K562 (cell line): ENCODE measurements around the gene ARID3A. TPM values are rescaled to one million over a fixed set of nuclear protein-coding genes. Genes with fewer than 3 reads are reported as not detected.

Source experiments
- BRCA1 ChIP-seq, 2 experiments: fragments of 450-650 bp in 1 of 2; sonication (generic) in 1 of 2; formaldehyde crosslinking in 1 of 2; IDR thresholded peaks; 2 replicates each; pipeline versions ENCODE4 v1.5.0 to v1.6.1; 2017 to 2020; ENCODE audit warnings: mild to moderate bottlenecking in 1 of 2, missing genetic modification reagents in 1 of 2
- CBFA2T3 ChIP-seq: fragments of 450-650 bp; IDR thresholded peaks from 2 replicates; pipeline ENCODE4 v1.6.1; 2017
- CREB1 ChIP-seq, 2 experiments: sonication (generic) in 1 of 2; formaldehyde crosslinking in 1 of 2; IDR thresholded peaks; 2 replicates each; pipeline versions ENCODE4 v1.6.1 to v1.8.0; 2012 to 2022; ENCODE audit warnings: inconsistent platforms in 1 of 2, mild to moderate bottlenecking in 1 of 2, missing genetic modification reagents in 1 of 2, moderate library complexity in 1 of 2
- GTF2A2 ChIP-seq: IDR thresholded peaks from 2 replicates; pipeline ENCODE4 v1.6.1; 2016; ENCODE audit warnings: mild to moderate bottlenecking, missing genetic modification characterization, missing compliant biosample characterization
- HOXB6 ChIP-seq: fragments of 250-450 bp; sonication (Bioruptor Pico); IDR thresholded peaks from 2 replicates; pipeline ENCODE4 v1.5.1; 2022; ENCODE audit warnings: mild to moderate bottlenecking, borderline replicate concordance
- KDM4B ChIP-seq, 2 experiments: fragments of 450-650 bp in 1 of 2; sonication (generic) in 1 of 2; IDR thresholded peaks; 2 replicates each; pipeline ENCODE4 v1.6.1; 2016 to 2017; ENCODE audit warnings: borderline replicate concordance in 2 of 2, antibody characterized with exemption in 1 of 2, low read depth in 1 of 2, mild to moderate bottlenecking in 1 of 2
- MCM7 ChIP-seq, 2 experiments: fragments of 450-650 bp; IDR thresholded peaks; 2 replicates each; pipeline ENCODE4 v1.6.1; 2016 to 2018
- MIER1 ChIP-seq: fragments of 450-650 bp; IDR thresholded peaks from 2 replicates; pipeline ENCODE4 v1.6.1; 2016; ENCODE audit warnings: antibody characterized with exemption, mild to moderate bottlenecking, low read depth
- NFATC3 ChIP-seq: fragments of 450-650 bp; IDR thresholded peaks from 2 replicates; pipeline ENCODE4 v1.6.1; 2017; ENCODE audit warnings: mild to moderate bottlenecking
- POLR2A ChIP-seq: fragments of 450-650 bp; conservative IDR thresholded peaks from 2 replicates; pipeline ENCODE4 v1.6.1; 2016
- POU5F1 ChIP-seq: fragments of 150-350 bp; IDR thresholded peaks from 2 replicates; pipeline ENCODE4 v1.6.1; 2014; ENCODE audit warnings: borderline replicate concordance, low read length, low read depth, mild to moderate bottlenecking; ENCODE audit not compliant: partially characterized antibody
- PRPF4 ChIP-seq: fragments of 200-400 bp; formaldehyde crosslinking; IDR thresholded peaks from one replicate; pipeline ENCODE4 v1.6.1; 2017; ENCODE audit warnings: low read length, low read depth, mild to moderate bottlenecking; ENCODE audit not compliant: insufficient read depth, poor library complexity, severe bottlenecking
- SMAD1 ChIP-seq: fragments of 150-350 bp; IDR thresholded peaks from 2 replicates; pipeline ENCODE4 v1.6.1; 2014; ENCODE audit warnings: low read length, low read depth; ENCODE audit not compliant: partially characterized antibody
- SMARCC2 ChIP-seq: fragments of 450-650 bp; IDR thresholded peaks from 2 replicates; pipeline ENCODE4 v1.6.1; 2017; ENCODE audit warnings: antibody characterized with exemption, moderate library complexity, mild to moderate bottlenecking, low read depth
- TAL1 ChIP-seq: fragments of 450-650 bp; IDR thresholded peaks from 2 replicates; pipeline ENCODE4 v1.6.1; 2016; ENCODE audit warnings: mild to moderate bottlenecking
- U2AF2 ChIP-seq: fragments of 200-400 bp; formaldehyde crosslinking; optimal IDR thresholded peaks from 2 replicates; pipeline ENCODE3; 2017; ENCODE audit warnings: low read depth, mild to moderate bottlenecking, low read length
- ZNF354B ChIP-seq: fragments of 250-450 bp; sonication (Bioruptor Pico); IDR thresholded peaks from 2 replicates; pipeline ENCODE4 v1.4.0; 2020
- ZNF384 ChIP-seq: IDR thresholded peaks from 2 replicates; pipeline ENCODE4 v1.6.1; 2012; ENCODE audit warnings: low read depth, low read length, improper control_type of control experiment
- ZNF764 ChIP-seq: fragments of 250-450 bp; sonication (Bioruptor Pico); IDR thresholded peaks from 2 replicates; pipeline ENCODE4 v1.4.0; 2020; ENCODE audit warnings: low read depth, mild to moderate bottlenecking, moderate library complexity
- ZNF79 ChIP-seq: fragments of 250-450 bp; sonication (Bioruptor Pico); IDR thresholded peaks from 2 replicates; pipeline ENCODE4 v1.4.0; 2020; ENCODE audit warnings: low read depth, mild to moderate bottlenecking, moderate library complexity
- polyA plus RNA-seq, 8 experiments: library from polyadenylated mRNA; depleted of rRNA in 4 of 8; stranded (reverse) in 5 of 8; unstranded in 3 of 8; fragments of >200 nt; fragmentation: Nextera tagmentation in 2 of 8; fragmentation: Illumina TruSeq in 1 of 8; extraction: Ambion mirVana in 2 of 8; extraction: Trizol in 1 of 8; gene quantifications; 2 replicates each; pipeline versions ENCODE4 v1.2.1 to v1.2.3, GENCODE V29; 2011 to 2014; ENCODE audit warnings: inconsistent platforms in 1 of 8, missing spikeins in 1 of 8
- total RNA-seq, 7 experiments: library from RNA; depleted of rRNA in 6 of 7; stranded (reverse); fragments of >200 nt in 6 of 7; fragmentation: Illumina TruSeq in 2 of 7; extraction: Trizol in 2 of 7; gene quantifications; 2 replicates each; pipeline versions ENCODE4 v1.2.1 to v1.2.3, GENCODE V29; 2011 to 2021; ENCODE audit warnings: low replicate concordance in 1 of 7
- TF ChIP-seq, protein P1 (sequence below): fragments of 200-400 bp; formaldehyde crosslinking; IDR thresholded peaks from 2 replicates; pipeline ENCODE4 v1.6.1; 2017; ENCODE audit warnings: mild to moderate bottlenecking, low read depth, low read length, moderate library complexity
- TF ChIP-seq, protein P2 (sequence below): fragments of 200-800 bp; sonication (Bioruptor generic); IDR thresholded peaks from 2 replicates; pipeline ENCODE4 v1.6.1; 2016; ENCODE audit warnings: missing genetic modification characterization, missing compliant biosample characterization

The ARID3A gene
- total and polyA plus RNA-seq, 9 of the 15 experiments (the other 6 are each of a cell fraction or from before 2014, with no cell fraction given), result 1.4 to 118 (median 31.2) TPM

DNA sequence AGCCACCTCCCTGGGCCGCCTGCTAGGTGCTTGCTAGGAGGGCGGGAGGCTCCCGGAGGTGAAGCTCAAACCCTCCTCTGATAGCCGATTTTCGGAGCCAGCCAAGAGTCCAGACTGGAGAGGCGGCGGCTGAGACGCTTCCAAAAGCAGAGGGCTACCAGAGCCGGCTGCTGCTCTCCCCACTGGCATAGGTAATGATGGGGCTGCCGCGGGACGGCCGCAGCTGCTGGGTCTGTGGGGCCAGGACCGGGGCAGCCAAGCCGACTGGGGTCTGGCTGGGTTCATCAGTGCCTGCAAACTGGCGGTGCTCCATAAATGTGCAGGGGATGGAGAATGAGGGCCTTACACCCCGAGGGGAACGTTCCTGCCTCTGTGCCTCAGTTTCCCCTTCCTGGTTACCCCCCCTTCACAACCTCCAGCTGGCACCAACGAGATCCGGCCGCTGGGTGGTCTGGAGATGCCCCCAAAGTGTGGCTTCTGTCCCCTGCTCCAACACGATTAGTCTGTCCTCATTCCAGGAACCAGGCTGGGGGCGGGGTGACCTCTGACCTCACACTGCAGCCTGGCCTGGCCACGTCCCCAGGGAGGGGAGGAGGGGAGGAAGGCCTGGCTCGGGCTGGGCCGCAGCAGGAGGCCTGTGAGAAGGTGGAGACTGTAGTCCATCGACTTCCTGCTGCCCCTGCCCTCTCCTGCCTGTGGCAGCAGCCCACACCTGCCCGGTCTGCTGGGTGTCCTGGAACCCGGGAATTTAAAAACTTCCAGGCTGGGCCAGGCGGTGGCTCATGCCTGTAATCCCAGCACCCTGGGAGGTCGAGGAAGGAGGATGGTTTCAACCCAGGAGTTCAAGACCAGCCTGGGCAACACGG lies 54.5 kb downstream of the ARID3A start (continued):
- peak; percentile 63 for TF ChIP-seq POLR2A
- TF ChIP-seq U2AF2, result no peak
- TF ChIP-seq, protein P1, sequence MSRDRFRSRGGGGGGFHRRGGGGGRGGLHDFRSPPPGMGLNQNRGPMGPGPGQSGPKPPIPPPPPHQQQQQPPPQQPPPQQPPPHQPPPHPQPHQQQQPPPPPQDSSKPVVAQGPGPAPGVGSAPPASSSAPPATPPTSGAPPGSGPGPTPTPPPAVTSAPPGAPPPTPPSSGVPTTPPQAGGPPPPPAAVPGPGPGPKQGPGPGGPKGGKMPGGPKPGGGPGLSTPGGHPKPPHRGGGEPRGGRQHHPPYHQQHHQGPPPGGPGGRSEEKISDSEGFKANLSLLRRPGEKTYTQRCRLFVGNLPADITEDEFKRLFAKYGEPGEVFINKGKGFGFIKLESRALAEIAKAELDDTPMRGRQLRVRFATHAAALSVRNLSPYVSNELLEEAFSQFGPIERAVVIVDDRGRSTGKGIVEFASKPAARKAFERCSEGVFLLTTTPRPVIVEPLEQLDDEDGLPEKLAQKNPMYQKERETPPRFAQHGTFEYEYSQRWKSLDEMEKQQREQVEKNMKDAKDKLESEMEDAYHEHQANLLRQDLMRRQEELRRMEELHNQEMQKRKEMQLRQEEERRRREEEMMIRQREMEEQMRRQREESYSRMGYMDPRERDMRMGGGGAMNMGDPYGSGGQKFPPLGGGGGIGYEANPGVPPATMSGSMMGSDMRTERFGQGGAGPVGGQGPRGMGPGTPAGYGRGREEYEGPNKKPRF, result no peak
- TF ChIP-seq, protein P2, sequence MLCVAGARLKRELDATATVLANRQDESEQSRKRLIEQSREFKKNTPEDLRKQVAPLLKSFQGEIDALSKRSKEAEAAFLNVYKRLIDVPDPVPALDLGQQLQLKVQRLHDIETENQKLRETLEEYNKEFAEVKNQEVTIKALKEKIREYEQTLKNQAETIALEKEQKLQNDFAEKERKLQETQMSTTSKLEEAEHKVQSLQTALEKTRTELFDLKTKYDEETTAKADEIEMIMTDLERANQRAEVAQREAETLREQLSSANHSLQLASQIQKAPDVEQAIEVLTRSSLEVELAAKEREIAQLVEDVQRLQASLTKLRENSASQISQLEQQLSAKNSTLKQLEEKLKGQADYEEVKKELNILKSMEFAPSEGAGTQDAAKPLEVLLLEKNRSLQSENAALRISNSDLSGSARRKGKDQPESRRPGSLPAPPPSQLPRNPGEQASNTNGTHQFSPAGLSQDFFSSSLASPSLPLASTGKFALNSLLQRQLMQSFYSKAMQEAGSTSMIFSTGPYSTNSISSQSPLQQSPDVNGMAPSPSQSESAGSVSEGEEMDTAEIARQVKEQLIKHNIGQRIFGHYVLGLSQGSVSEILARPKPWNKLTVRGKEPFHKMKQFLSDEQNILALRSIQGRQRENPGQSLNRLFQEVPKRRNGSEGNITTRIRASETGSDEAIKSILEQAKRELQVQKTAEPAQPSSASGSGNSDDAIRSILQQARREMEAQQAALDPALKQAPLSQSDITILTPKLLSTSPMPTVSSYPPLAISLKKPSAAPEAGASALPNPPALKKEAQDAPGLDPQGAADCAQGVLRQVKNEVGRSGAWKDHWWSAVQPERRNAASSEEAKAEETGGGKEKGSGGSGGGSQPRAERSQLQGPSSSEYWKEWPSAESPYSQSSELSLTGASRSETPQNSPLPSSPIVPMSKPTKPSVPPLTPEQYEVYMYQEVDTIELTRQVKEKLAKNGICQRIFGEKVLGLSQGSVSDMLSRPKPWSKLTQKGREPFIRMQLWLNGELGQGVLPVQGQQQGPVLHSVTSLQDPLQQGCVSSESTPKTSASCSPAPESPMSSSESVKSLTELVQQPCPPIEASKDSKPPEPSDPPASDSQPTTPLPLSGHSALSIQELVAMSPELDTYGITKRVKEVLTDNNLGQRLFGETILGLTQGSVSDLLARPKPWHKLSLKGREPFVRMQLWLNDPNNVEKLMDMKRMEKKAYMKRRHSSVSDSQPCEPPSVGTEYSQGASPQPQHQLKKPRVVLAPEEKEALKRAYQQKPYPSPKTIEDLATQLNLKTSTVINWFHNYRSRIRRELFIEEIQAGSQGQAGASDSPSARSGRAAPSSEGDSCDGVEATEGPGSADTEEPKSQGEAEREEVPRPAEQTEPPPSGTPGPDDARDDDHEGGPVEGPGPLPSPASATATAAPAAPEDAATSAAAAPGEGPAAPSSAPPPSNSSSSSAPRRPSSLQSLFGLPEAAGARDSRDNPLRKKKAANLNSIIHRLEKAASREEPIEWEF, result no peak
- TF ChIP-seq MCM7 (IDR thresholded peaks at IDR 0.05), result no peak
- TF ChIP-seq MIER1, result no peak
- TF ChIP-seq POU5F1, result no peak
- no peak for TF ChIP-seq PRPF4
- peak; percentile 26; the same call in 1 of the 2 replicates for TF ChIP-seq CREB1 (IDR thresholded peaks at IDR 0.05)
- peak; percentile 63 for TF ChIP-seq CREB1 (CRISPR knock-in tag; IDR thresholded peaks at IDR 0.05)
- peak; percentile 78 for TF ChIP-seq CBFA2T3
- no peak for TF ChIP-seq BRCA1 (IDR thresholded peaks at IDR 0.05)
- no peak for TF ChIP-seq BRCA1 (CRISPR knock-in tag; IDR thresholded peaks at IDR 0.05)
- no peak; a peak in 1 of 4 replicates for TF ChIP-seq KDM4B (IDR thresholded peaks at IDR 0.05; ENCODE audit: borderline replicate concordance in 2 of 2, low read depth in 1 of 2)
- TF ChIP-seq ZNF764, result no peak
- TF ChIP-seq ZNF384, result 0 out of 2 replicates have a peak, but pooled peaks have one; percentile 15
- no peak for TF ChIP-seq NFATC3
- TF ChIP-seq GTF2A2 (tag), result no peak
- TF ChIP-seq HOXB6, result no peak
- TF ChIP-seq ZNF354B (CRISPR knock-in tag), result no peak
- TF ChIP-seq SMARCC2, result no peak
- TF ChIP-seq TAL1, result no peak; the same call in 1 of the 2 replicates
- TF ChIP-seq ZNF79, result no peak
- no peak for TF ChIP-seq SMAD1
